ENCODE results near the gene FAM227A. TPM values are rescaled to one million over a fixed set of nuclear protein-coding genes. Genes with fewer than 3 reads are reported as not detected.

FAM227A gene
- total and polyA plus RNA-seq, 2 of the 8 experiments (the other 6 are each of a cell fraction or from before 2014, with no cell fraction given) = 2.1 to 3.9 TPM

- TF ChIP-seq PHF8 (conservative IDR thresholded peaks at IDR 0.05; ENCODE audit: low read depth, low read length) (peak; percentile 37), SP4 (IDR thresholded peaks at IDR 0.05; ENCODE audit: low read length) (peak; percentile 86; the same call in 1 of the 2 replicates), POLR2A (IDR thresholded peaks at IDR 0.05; ENCODE audit: control extremely low read depth in 1 of 2, low read depth in 2 of 2, low read length in 2 of 2) (peak in 1 of 2 experiments; percentile 44; a peak in 1 of 3 replicates), JUND (IDR thresholded peaks at IDR 0.05; ENCODE audit: low read length) (peak; percentile 98), CBX8 (IDR thresholded peaks at IDR 0.05; ENCODE audit: borderline replicate concordance, low read depth, low read length) (no peak), ZNF274 (IDR thresholded peaks at IDR 0.05; ENCODE audit: borderline replicate concordance, extremely low read depth, low read length) (no peak), MAFK (IDR thresholded peaks at IDR 0.05; ENCODE audit: low read depth, low read length) (no peak), EGR1 (IDR thresholded peaks at IDR 0.05; ENCODE audit: borderline replicate concordance, low read depth, low read length) (no peak), BACH1 (IDR thresholded peaks at IDR 0.05; ENCODE audit: low read length) (no peak), POU5F1 (IDR thresholded peaks at IDR 0.05; ENCODE audit: low read depth, low read length) (peak; percentile 95), GABPA (IDR thresholded peaks at IDR 0.05; ENCODE audit: borderline replicate concordance, insufficient read depth, low read length) (no peak), TAF1 (IDR thresholded peaks at IDR 0.05; ENCODE audit: low read depth, low read length) (peak; percentile 58; the same call in 1 of the 2 replicates), SIRT6 (IDR thresholded peaks at IDR 0.05; ENCODE audit: low read length) (no peak), NRF1 (IDR thresholded peaks at IDR 0.05; ENCODE audit: low read depth, low read length) (peak; percentile 89), ATF3 (IDR thresholded peaks at IDR 0.05; ENCODE audit: insufficient read depth, low read depth, low read length) (no peak), KDM1A (IDR thresholded peaks at IDR 0.05; ENCODE audit: borderline replicate concordance, low read length) (no peak), CREB1 (IDR thresholded peaks at IDR 0.05) (peak; percentile 55; the same call in 1 of the 2 replicates), CEBPB (IDR thresholded peaks at IDR 0.05; ENCODE audit: low read depth, low read length) (no peak), BCL11A (IDR thresholded peaks at IDR 0.05; ENCODE audit: low read depth in 2 of 2, low read length in 2 of 2) (no peak), SAP30 (IDR thresholded peaks at IDR 0.05; ENCODE audit: insufficient read depth, insufficient replicate concordance, low read length) (peak; percentile 69), RAD21 (IDR thresholded peaks at IDR 0.05 in 1 of 2, conservative IDR thresholded peaks at IDR 0.05 in 1 of 2; ENCODE audit: low read depth in 2 of 2, low read length in 2 of 2) (no peak; a peak in 1 of 4 replicates), ASH2L (IDR thresholded peaks at IDR 0.05; ENCODE audit: low read length) (peak; percentile 23), SIN3A (conservative IDR thresholded peaks at IDR 0.05 in 1 of 2, IDR thresholded peaks at IDR 0.05 in 1 of 2; ENCODE audit: low read depth in 1 of 2, low read length in 2 of 2) (peak; percentile 94 to 99), TEAD4 (IDR thresholded peaks at IDR 0.05; ENCODE audit: low read depth, low read length) (no peak)
These were observed at the start of gene FAM227A, which contains the start of gene CBY1 (continued) for GRCh38 chr22:38656256-38657044.
